G401.6 (cell line): ENCODE results near the gene THBS2.
"Not testable (repeated sequence)": the region's sequence is repeated elsewhere in the genome, so short reads cannot be mapped to it uniquely, and the experiment has no call there.

ENCODE experiments used
- FAIRE-seq: peaks from 2 replicates; lab custom pipeline; 2012; peaks lifted over from hg19 to GRCh38; lab: Jason Lieb, UNC

Gene THBS2

GRCh38 chr6:169183233-169183632 lies 70.4 kb downstream of the THBS2 start:
- no peak for FAIRE-seq

DNA sequence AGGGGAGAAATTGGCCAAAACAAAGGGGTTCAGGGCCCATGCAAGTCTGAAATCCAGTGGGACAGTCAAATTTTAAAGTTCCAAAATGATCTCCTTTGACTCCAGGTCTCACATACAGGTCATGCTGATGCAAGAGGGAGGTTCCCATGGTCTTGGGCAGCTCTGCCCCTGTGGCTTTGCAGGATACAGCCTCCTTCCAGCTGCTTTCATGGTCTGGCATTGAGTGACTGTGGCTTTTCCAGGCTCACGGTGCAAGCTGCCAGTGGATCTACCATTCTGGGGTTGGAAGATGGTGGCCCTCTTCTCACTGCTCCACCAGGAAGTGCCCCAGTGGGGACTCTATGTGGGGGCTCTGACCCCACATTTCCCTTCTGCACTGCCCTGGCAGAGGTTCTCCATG lies 73.8 kb downstream of the THBS2 start:
- not testable (repeated sequence) for FAIRE-seq

DNA sequence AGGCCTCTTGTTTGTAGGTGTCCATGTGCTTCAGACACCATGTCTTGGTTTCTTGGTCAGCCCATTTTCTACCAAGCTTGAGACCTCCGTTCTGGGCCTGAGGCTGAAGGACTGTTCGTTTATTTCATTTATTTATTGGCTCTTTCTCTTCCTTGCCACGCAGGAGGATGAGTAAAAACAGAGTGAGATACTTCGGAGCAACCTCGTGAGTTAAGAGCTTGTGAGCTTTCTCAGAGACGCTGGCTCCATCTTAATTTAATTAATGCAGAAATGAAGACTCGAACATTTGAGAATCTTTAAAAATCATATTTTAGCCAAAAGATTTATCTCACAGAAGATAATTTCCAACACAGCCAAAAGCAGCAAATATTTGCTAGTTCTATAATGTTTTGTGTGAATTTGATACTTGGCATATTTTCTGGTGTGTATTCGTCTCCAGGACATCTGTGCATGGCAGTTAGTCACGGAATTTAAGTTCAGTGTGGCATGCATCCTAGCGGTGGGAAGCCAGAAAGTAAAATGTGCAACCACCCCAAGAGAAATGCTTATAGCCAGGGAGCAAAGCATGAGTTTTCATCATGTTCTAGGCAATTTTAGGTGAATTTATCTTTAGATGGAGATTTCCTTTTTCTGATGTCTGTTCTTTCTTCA lies 76.0 kb downstream of the THBS2 start:
- FAIRE-seq: no peak

DNA sequence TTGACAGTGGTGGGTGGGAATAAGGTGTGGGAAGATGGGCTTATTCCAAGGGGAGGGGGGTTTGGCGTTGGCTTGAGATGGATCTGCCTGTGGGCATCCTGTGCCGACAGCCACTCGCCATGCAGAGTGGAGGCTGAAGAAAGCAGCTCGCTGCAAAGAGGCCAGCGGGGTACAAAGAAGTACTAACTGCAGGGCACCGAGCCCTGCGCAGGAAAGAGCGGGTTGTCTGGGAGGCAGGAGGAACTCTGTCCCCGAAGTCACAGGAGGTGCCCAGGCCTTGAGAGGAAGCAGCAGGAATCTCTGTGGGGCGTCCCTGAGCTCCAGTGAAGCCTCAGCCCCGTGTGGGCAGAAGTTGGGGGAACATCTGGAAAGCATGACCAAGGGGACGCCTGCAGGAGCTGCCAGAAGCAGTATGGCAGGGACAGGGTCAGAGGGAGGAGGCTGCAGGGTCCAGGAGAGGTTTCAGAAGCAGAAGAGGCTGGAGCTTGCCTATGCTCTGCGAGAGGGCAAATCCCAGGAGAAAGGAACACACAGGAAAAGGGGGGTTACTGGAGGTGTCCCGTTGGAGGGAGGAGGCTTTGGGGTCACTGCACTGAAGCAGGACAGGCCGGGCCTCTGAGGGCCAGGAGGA lies 77.2 kb downstream of the THBS2 start:
- no peak for FAIRE-seq

- FAIRE-seq: no peak
Observed at GRCh38 chr6:169175360-169175887, 78.2 kb downstream of the THBS2 start.

- FAIRE-seq: no peak
Observed at GRCh38 chr6:169174516-169175359, 78.9 kb downstream of the THBS2 start.

DNA sequence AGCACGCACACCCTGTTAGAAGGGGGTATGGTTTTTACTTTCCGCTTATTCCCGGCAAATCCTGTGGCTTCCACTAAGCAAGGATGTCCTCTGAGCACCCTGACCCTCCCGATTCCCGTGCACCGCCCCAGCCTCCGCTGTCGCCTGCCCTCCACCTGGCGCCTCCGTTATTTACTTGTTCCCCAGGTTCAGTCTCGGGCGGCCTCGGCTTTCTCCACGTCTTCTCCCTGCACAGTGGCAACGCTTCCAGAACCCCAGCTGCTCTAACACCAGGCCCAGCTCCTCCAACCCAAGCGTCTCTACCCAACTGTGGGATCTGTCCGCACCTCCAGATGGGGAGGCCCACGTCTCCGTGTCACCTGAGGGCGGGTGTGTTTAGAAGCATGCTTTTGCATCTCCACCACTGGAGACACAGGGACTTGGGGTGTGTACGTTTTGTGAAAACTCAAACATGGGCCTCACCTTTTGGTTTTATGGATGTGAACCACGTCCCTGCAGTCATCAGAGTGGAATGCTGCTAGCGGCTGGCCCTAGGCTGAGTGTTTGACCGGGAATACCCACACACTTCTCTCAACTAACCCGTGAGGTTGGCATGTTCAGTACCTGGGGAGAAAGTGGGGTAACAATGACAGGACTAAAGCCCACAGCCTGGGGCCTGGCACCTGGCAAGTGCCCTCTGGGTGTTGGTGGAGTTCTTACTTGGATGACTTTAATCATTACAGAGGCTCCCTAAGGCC lies 79.9 kb downstream of the THBS2 start:
- FAIRE-seq: no peak

DNA sequence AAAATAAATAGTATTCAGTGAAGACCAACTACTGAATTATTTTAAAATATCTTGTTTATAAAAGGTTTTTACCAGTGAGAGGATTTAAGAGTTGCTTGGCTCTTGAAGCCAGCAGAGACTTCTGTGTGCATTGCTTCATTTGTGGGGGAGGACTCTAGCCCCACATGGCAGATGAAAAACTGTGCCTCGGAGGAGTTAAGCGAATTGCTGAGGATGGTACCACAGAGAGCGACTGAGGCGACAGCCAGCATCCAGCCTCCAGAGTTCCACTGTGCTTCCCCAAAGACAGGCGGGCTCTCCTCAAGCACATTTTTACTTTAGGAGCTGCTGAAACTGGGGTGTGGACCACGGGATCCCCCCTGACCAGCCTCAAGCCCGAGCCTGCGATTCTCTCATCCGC lies 80.7 kb downstream of the THBS2 start:
- FAIRE-seq: no peak

- FAIRE-seq: no peak
Observed at GRCh38 chr6:169172456-169172855, 81.2 kb downstream of the THBS2 start.

DNA sequence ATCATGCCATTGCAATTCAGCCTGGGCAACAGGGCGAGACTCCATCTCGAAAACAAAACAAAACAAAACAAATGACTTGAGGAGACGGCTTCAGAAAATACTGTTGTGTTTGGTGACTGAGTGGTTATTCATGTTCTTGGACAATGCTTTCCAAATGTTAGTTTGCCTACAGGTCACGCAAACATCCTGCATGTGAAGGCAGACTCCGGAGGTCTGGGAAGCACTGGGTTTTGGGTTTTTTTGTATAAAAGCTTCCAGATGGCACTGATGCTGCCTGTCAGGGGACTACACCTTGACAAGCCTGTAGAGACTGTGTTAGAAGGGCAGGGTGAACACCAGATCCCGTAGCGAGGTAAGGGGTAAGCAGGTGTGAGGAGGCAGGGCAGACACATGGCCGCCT lies 81.7 kb downstream of the THBS2 start:
- FAIRE-seq: no peak

- no peak for FAIRE-seq
Observed at GRCh38 chr6:169171016-169171415, 82.6 kb downstream of the THBS2 start.

DNA sequence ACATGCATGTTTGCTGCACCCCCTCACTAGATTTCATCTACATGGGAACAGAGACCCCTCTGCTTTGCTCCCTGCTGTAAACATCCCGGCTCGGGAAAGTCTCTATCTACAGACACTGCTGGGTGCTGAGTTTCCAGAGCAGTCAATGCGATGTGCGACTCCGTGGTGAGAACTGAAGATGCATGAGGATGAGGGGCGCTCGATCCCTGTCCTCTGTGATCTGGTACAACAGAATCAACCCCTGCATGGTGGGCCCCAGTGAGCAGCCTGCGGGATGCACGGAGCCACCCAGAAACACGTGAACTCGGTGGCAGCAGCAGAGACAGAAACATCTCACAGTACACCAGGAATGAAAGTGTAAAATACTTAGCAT lies 83.1 kb downstream of the THBS2 start:
- no peak for FAIRE-seq

- FAIRE-seq: no peak
Observed at GRCh38 chr6:169169941-169170582, 83.6 kb downstream of the THBS2 start.

DNA sequence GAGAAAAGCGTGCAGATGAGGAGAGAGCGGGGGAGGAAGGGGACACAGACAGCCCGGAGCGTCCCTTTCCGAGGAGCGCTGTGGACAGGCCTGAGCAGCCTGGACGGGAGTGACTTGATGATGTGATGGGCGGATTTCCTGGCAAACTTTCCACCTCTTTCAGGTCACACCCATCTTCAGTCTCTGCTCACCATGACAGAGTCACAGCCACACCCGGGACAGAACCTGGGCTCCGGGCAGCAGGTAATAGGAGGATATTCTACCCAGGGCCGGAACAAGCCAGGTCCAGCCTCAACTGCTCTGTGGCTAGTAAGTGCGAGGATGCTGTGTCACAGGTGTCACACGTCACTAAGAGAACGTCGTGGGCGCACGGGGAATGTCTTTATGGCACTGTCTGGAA lies 84.3 kb downstream of the THBS2 start:
- no peak for FAIRE-seq

DNA sequence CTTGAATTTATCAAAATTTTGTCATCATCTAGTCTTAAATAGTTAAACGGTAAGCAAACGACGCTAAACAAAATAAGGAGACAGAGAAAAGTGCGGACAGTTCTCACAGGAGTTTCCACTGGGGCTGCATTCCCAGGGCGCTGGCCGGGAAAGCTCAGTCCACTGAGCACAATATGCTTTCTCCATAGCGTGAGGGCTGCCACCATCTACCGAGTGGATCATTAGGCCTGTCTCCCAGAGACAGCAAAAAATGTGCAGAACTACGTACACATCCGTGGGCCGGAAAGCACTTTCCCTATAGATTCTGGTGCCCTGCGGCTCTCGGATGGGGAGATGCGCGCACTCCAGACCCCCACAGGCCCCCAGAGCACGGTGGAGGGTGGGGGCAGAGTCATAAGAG lies 84.9 kb downstream of the THBS2 start:
- FAIRE-seq: no peak

GRCh38 chr6:169168302-169168630 lies 85.4 kb downstream of the THBS2 start:
- FAIRE-seq: no peak

DNA sequence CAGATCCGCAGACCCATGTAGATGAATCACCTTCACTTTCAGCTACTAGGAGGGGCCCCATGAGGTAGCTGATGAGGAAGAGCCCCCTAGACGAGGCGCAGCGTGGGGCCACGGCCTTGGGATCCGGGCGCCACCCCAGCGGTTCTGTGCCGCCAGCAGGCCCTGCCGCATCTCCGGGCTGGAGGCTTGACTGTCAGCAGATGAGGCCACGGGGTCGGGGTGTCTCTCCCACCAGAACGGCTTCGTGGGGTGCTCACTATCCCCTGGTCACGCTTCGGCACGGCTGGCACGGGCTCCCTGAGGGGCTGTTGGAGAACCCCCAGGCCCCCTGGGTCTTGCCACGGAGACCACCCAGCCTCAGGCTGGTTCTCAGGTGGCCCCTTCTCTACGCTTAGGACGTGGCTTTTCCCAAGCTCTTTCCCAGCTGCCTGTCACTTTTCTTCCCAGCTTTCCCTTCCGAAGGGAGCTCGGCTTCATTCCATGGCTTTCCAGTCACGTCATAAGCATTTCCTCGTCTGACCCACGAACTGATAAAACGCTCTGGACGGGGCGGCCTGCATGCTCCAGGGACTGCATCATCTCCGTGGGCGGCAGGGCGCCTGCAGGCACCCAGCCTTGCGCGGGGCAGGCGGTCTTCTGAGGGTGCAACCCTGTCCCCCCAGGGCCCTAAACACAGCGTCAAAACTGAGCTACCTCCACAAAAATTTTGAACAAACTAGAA lies 85.9 kb downstream of the THBS2 start:
- FAIRE-seq: no peak

DNA sequence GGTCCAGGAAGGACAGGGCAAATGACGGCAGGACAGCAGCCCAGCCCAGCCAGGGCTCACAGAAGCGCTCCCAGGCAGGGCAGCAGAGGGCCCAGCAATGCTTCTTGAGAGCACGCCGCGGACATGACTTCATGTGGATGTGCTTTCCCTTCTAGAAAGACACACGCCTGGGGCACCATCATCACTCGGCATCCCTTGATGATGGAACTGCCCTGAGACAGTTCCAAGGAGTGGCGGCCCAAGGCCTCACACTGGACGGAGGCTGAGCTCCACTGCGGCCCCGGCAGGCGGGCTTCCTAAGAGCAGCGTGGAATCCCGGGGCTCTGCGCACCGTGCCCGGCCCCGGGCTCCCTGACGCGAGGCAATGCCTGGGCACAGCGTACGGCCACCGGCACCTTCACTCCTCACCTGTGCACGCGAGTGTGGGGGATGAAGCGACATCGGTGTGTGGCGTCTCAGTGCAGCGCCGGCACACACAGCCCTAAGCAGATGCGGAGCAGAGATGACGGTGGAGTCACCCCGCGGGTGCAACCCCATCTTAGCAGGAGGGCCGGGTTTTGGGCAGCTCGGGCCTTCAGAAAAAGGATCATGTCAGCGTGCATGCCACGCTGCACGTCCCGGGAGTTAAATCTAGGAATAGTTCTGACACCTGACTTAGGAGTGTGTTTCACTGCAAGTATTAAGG lies 86.6 kb downstream of the THBS2 start:
- no peak for FAIRE-seq
